Fibroblast of lung (primary cell): Measurements from ENCODE around the gene TSPAN18. TPM values are rescaled to one million over a fixed set of nuclear protein-coding genes. Genes with fewer than 3 reads are reported as not detected.

Source experiments
- DNase-seq, 2 donors: peaks; one replicate each; pipeline versions ENCODE4 v3.0.0 to v3.0.0-alpha.2; 2010; ENCODE audit warnings: low read depth in 2 of 2
- H2AFZ ChIP-seq: 2 replicates; pipeline ENCODE4 v1.5.1; 2012; ENCODE audit warnings: low read length, control low read depth, inconsistent platforms
- H3K27ac ChIP-seq: 2 replicates; pipeline ENCODE4 v1.5.1; 2011; ENCODE audit warnings: low read length, control low read depth; ENCODE audit not compliant: insufficient read depth
- H3K27me3 ChIP-seq: 2 replicates; pipeline ENCODE4 v1.5.1; 2011; ENCODE audit warnings: mild to moderate bottlenecking, low read length; ENCODE audit not compliant: control insufficient read depth, insufficient read depth
- H3K36me3 ChIP-seq: 2 replicates; pipeline ENCODE4 v1.5.1; 2011; ENCODE audit warnings: low read length; ENCODE audit not compliant: control insufficient read depth, insufficient read depth
- H3K4me1 ChIP-seq: 2 replicates; pipeline ENCODE4 v1.5.1; 2011; ENCODE audit warnings: low read length; ENCODE audit not compliant: control insufficient read depth, insufficient read depth; ENCODE audit errors: extremely low read depth
- H3K4me2 ChIP-seq: 2 replicates; pipeline ENCODE4 v1.5.1; 2011; ENCODE audit warnings: low read length, control low read depth; ENCODE audit not compliant: insufficient read depth; ENCODE audit errors: extremely low read depth
- H3K4me3 ChIP-seq, 4 experiments: fragments of 200-600 bp in 1 of 4; sonication (generic) in 1 of 4; replicated peaks in 1 of 4; 2 replicates each; pipeline ENCODE4 v1.5.1; 2011 to 2016; ENCODE audit warnings: low read length in 4 of 4, low read depth in 3 of 4, mild to moderate bottlenecking in 3 of 4, control low read depth in 2 of 4, inconsistent platforms in 1 of 4, mixed read lengths in 1 of 4; ENCODE audit not compliant: insufficient read depth in 1 of 4; ENCODE audit errors: control extremely low read depth in 1 of 4
- H3K79me2 ChIP-seq: 2 replicates; pipeline ENCODE4 v1.5.1; 2012; ENCODE audit warnings: mild to moderate bottlenecking, low read length, inconsistent platforms; ENCODE audit not compliant: control insufficient read depth, insufficient read depth
- H3K9ac ChIP-seq: 2 replicates; pipeline ENCODE4 v1.5.1; 2011; ENCODE audit warnings: mild to moderate bottlenecking, low read length, control low read depth; ENCODE audit not compliant: insufficient read depth
- H3K9me3 ChIP-seq: 2 replicates; pipeline ENCODE4 v1.5.1; 2012; ENCODE audit warnings: low read depth, low read length; ENCODE audit not compliant: control insufficient read depth, insufficient read depth
- H4K20me1 ChIP-seq: 2 replicates; pipeline ENCODE4 v1.5.1; 2011; ENCODE audit warnings: low read length; ENCODE audit not compliant: control insufficient read depth, insufficient read depth; ENCODE audit errors: extremely low read depth
- EZH2 ChIP-seq: IDR thresholded peaks from 2 replicates; pipeline ENCODE4 v1.5.1; 2012; ENCODE audit warnings: low read length, control low read depth, mild to moderate bottlenecking; ENCODE audit errors: missing control alignments
- polyA plus RNA-seq, 2 donors: library from polyadenylated mRNA; depleted of rRNA in 1 of 2; stranded (reverse) in 1 of 2; unstranded in 1 of 2; fragments of >200 nt; gene quantifications; 2 replicates each; pipeline ENCODE4 v1.2.1, GENCODE V29; 2011 to 2012; ENCODE audit warnings: missing spikeins in 1 of 2
- total RNA-seq: library from RNA; depleted of rRNA; stranded (reverse); fragments of >200 nt; gene quantifications from 2 replicates; pipeline ENCODE4 v1.2.1, GENCODE V29; 2014
- TF ChIP-seq, protein P1 (sequence below), 2 donors: IDR thresholded peaks in 1 of 2; conservative IDR thresholded peaks in 1 of 2; 1 replicate in 1 of 2; 2 replicates in 1 of 2; pipeline ENCODE4 v1.5.1; 2011 to 2012; ENCODE audit warnings: low read length in 2 of 2, control low read depth in 1 of 2, inconsistent platforms in 1 of 2, low read depth in 1 of 2, mild to moderate bottlenecking in 1 of 2

The TSPAN18 gene
- total and polyA plus RNA-seq, 2 donors (not counting 1 experiment from before 2014, with no cell fraction given) = 0.15 TPM; not detected in 1

DNA sequence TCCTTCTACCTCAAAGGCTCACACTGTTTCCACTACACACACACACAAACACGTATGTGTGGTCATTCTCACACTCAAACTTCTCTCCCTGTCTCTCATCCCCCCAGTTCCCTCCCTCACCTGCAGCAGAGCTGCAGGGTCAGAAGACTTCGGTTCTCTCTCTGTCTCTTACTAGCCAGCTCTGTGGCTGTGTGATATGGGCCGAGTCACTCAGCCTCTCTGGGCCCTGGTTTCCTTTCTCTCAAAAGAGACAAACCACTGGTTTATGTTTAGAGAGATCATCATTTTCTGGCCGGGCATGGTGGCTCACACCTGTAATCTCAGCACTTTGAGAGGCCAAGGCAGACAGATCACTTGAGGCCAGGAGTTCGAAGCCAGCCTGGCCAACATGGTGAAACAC is 21.1 kb downstream of the TSPAN18 start:
- H3K27me3 ChIP-seq = peaks cover 10% of the 10 kb centered on the region
- H4K20me1 ChIP-seq = no peaks in the 10 kb centered on the region
- H3K4me3 ChIP-seq = no peak overlapping the region
- DNase-seq = no peak
- no peak overlapping the region for H3K4me2 ChIP-seq
- TF ChIP-seq EZH2 = no peak
- TF ChIP-seq, protein P1, sequence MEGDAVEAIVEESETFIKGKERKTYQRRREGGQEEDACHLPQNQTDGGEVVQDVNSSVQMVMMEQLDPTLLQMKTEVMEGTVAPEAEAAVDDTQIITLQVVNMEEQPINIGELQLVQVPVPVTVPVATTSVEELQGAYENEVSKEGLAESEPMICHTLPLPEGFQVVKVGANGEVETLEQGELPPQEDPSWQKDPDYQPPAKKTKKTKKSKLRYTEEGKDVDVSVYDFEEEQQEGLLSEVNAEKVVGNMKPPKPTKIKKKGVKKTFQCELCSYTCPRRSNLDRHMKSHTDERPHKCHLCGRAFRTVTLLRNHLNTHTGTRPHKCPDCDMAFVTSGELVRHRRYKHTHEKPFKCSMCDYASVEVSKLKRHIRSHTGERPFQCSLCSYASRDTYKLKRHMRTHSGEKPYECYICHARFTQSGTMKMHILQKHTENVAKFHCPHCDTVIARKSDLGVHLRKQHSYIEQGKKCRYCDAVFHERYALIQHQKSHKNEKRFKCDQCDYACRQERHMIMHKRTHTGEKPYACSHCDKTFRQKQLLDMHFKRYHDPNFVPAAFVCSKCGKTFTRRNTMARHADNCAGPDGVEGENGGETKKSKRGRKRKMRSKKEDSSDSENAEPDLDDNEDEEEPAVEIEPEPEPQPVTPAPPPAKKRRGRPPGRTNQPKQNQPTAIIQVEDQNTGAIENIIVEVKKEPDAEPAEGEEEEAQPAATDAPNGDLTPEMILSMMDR (conservative IDR thresholded peaks at IDR 0.05 in 1 of 2, IDR thresholded peaks at IDR 0.05 in 1 of 2; ENCODE audit: low read depth in 1 of 2, low read length in 2 of 2) = no peak
- no peaks in the 10 kb centered on the region for H3K79me2 ChIP-seq
- no peaks in the 10 kb centered on the region for H3K36me3 ChIP-seq
- H3K27ac ChIP-seq = no peak overlapping the region
- no peaks in the 10 kb centered on the region for H3K4me1 ChIP-seq
- no peak overlapping the region for H3K9ac ChIP-seq
- no peak overlapping the region for H2AFZ ChIP-seq
- H3K9me3 ChIP-seq = no peaks in the 10 kb centered on the region

DNA sequence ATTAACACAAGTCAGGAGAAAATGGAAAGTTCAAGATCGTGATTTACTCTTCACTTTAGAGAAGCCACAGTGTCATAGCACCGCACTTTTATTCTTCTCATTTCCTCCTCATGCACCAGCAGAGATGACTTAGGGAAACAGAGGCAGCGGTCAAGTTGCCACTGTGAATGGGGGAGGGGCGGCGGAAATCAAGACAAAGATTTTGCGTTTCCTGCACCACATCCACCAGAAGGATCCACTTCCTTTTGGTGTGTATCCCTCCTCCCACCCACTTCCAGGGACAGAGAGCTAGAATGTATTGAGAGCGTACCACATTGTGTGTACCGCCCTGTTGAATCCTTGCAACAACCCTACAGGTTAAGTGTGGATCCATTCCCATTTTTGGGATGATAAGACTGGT is 21.8 kb downstream of the TSPAN18 start:
- Histone ChIP-seq H3K27ac (no peak overlapping the region), H3K4me2 (no peak overlapping the region), H4K20me1 (no peaks in the 10 kb centered on the region), H3K9me3 (no peaks in the 10 kb centered on the region), H3K79me2 (no peaks in the 10 kb centered on the region), H3K36me3 (no peaks in the 10 kb centered on the region), H2AFZ (no peak overlapping the region), H3K27me3 (peaks cover 10% of the 10 kb centered on the region), H3K4me3 (no peak overlapping the region), H3K9ac (no peak overlapping the region), H3K4me1 (no peaks in the 10 kb centered on the region)
- TF ChIP-seq, protein P1 (conservative IDR thresholded peaks at IDR 0.05 in 1 of 2, IDR thresholded peaks at IDR 0.05 in 1 of 2; ENCODE audit: low read depth in 1 of 2, low read length in 2 of 2) = no peak
- TF ChIP-seq EZH2 = no peak
- no peak for DNase-seq

DNA sequence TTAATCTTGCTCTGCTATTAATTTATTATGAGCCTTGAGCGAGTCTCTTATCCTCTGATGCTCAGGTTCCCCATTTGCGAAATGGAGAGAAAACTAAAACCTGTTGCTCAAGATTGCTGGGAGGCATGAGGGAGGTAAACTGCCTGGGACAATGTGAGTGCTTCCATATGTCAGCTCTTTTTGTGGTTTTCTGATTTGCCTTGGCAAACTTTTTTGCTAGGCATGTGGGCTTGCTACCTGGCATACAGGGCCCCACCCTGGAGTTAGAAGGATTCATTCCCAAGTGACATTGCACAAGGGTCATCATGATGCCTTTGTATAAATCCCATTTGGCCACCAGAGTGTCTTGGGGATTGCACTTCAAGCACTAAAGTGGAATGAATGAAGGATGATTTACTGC is 22.4 kb downstream of the TSPAN18 start:
- TF ChIP-seq EZH2 = no peak
- TF ChIP-seq, protein P1 (conservative IDR thresholded peaks at IDR 0.05 in 1 of 2, IDR thresholded peaks at IDR 0.05 in 1 of 2; ENCODE audit: low read depth in 1 of 2, low read length in 2 of 2) = no peak
- H3K4me1 ChIP-seq = no peaks in the 10 kb centered on the region
- no peak overlapping the region for H3K9ac ChIP-seq
- H3K79me2 ChIP-seq = no peaks in the 10 kb centered on the region
- no peak for DNase-seq
- peaks cover 10% of the 10 kb centered on the region for H3K27me3 ChIP-seq
- H4K20me1 ChIP-seq = no peaks in the 10 kb centered on the region
- no peaks in the 10 kb centered on the region for H3K36me3 ChIP-seq
- H3K27ac ChIP-seq = no peak overlapping the region
- no peak overlapping the region for H3K4me2 ChIP-seq
- no peaks in the 10 kb centered on the region for H3K9me3 ChIP-seq
- H3K4me3 ChIP-seq = no peak overlapping the region
- H2AFZ ChIP-seq = no peak overlapping the region
